HFF-Myc (cell line): ENCODE results near the gene MEF2D.

Experiments
- DNase-seq: peaks from one replicate; pipeline ENCODE4 v3.0.0-alpha.2; 2011; ENCODE audit warnings: low read depth; ENCODE audit errors: extremely low read depth
- H3K4me3 ChIP-seq: replicated peaks from 2 replicates; pipeline ENCODE4 v1.5.1; 2011; ENCODE audit warnings: low read depth, mild to moderate bottlenecking, control low read depth, low read length
- TF ChIP-seq, protein P1 (sequence below): IDR thresholded peaks from 2 replicates; pipeline ENCODE4 v1.5.1; 2012; ENCODE audit warnings: mild to moderate bottlenecking, low read depth, low read length, control low read depth; ENCODE audit errors: missing control alignments

The MEF2D gene

GRCh38 chr1:156475568-156476500 lies 24.7 kb downstream of the MEF2D start:
- peak; percentile 52 for DNase-seq
- TF ChIP-seq, protein P1, sequence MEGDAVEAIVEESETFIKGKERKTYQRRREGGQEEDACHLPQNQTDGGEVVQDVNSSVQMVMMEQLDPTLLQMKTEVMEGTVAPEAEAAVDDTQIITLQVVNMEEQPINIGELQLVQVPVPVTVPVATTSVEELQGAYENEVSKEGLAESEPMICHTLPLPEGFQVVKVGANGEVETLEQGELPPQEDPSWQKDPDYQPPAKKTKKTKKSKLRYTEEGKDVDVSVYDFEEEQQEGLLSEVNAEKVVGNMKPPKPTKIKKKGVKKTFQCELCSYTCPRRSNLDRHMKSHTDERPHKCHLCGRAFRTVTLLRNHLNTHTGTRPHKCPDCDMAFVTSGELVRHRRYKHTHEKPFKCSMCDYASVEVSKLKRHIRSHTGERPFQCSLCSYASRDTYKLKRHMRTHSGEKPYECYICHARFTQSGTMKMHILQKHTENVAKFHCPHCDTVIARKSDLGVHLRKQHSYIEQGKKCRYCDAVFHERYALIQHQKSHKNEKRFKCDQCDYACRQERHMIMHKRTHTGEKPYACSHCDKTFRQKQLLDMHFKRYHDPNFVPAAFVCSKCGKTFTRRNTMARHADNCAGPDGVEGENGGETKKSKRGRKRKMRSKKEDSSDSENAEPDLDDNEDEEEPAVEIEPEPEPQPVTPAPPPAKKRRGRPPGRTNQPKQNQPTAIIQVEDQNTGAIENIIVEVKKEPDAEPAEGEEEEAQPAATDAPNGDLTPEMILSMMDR: no peak
- H3K4me3 ChIP-seq: no peak overlapping the region

- H3K4me3 ChIP-seq: no peak overlapping the region
- DNase-seq: no peak
- TF ChIP-seq, protein P1: no peak
These were observed 25.6 kb downstream of the MEF2D start for GRCh38 chr1:156474966-156475365.

GRCh38 chr1:156471496-156472490 lies 28.8 kb downstream of the MEF2D start:
- no peak overlapping the region for H3K4me3 ChIP-seq
- TF ChIP-seq, protein P1: no peak
- DNase-seq: no peak

DNA sequence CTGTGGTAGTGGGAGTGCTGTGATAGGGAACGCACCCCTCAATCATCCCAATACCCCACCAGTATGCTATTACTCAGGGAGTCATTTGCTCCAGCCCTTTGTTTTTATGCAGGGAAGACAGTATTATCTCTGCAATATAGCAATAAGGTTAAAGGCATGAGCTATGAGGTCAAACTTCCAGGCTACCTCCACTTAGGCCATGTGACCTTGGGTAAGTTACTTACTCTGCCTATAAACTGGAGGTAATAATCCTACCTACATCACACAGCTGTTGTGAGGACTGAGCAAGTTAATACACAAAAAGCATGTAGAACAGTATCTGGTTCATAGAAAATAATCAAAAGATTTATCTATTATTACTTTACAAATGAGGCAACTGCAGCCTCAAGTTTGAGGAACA lies 30.1 kb downstream of the MEF2D start:
- no peak overlapping the region for H3K4me3 ChIP-seq

DNA sequence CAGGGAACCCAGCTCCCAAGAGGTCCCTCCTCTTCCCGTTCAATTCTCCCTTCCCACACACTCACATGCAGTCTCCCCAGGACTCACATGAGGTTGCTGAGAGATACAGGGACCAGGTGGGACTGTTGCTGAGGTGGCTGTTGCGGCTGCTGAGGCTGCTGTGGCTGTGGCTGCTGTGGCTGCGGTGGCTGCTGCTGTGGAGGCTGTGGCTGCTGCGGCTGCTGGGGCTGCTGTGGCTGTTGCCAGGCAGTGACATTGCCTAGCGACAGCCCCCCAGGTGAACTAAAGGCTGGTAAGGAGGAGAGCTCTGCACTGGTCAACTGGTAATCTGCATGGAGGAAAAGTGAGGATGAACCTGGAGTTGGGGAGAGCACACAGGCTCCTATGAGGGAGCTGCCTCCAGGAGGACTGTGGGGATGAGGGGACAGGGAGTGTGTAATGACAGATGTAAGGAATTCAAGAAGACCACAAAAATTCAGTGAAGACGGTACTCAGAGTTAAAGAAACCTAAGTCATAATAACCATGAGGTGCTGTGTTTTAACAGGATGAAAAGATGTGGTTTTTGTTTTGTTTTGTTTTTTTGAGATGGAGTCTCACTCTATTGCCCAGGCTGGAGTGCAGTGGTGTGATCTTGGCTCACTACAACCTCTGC lies 31.8 kb downstream of the MEF2D start:
- TF ChIP-seq, protein P1: no peak
- no peak overlapping the region for H3K4me3 ChIP-seq
- DNase-seq: no peak

More for the DNA sequence above, 30.1 kb downstream of the MEF2D start:
- TF ChIP-seq, protein P1: no peak
- DNase-seq: no peak

GRCh38 chr1:156467906-156468305 lies 32.7 kb downstream of the MEF2D start:
- TF ChIP-seq, protein P1: no peak
- H3K4me3 ChIP-seq: no peak overlapping the region
- DNase-seq: no peak
